Adipose tissue (tissue), 3 donors: ENCODE data around the gene BAK1. TPM values are rescaled to one million over a fixed set of nuclear protein-coding genes. Genes with fewer than 3 reads are reported as not detected.

ENCODE experiments used
- H3K27ac ChIP-seq: one replicate; pipeline ENCODE4 v1.5.1; 2013; ENCODE audit warnings: low read depth, low read length
- WGBS, 3 donors: extraction: QIAGEN DNeasy Blood & Tissue Kit; methylation state at CpG; one replicate each; pipeline ENCODE4 v1.1.7; 2013; 5-methylcytosine and 5-hydroxymethylcytosine counted together
- polyA plus RNA-seq, 3 donors: library from polyadenylated mRNA; stranded (reverse); fragments of 200-250 nt; gene quantifications; one replicate each; pipeline ENCODE4 v1.2.3, GENCODE V29; 2013
- donor health status: healthy with polysubstance abuse.
- donor health status: Bipolar disorder and iron deficiency.
- donor health status: healthy.

The BAK1 gene
- polyA plus RNA-seq, result 10 to 100 TPM; 11.5 to 12.6 (median 12.0) TPM

DNA sequence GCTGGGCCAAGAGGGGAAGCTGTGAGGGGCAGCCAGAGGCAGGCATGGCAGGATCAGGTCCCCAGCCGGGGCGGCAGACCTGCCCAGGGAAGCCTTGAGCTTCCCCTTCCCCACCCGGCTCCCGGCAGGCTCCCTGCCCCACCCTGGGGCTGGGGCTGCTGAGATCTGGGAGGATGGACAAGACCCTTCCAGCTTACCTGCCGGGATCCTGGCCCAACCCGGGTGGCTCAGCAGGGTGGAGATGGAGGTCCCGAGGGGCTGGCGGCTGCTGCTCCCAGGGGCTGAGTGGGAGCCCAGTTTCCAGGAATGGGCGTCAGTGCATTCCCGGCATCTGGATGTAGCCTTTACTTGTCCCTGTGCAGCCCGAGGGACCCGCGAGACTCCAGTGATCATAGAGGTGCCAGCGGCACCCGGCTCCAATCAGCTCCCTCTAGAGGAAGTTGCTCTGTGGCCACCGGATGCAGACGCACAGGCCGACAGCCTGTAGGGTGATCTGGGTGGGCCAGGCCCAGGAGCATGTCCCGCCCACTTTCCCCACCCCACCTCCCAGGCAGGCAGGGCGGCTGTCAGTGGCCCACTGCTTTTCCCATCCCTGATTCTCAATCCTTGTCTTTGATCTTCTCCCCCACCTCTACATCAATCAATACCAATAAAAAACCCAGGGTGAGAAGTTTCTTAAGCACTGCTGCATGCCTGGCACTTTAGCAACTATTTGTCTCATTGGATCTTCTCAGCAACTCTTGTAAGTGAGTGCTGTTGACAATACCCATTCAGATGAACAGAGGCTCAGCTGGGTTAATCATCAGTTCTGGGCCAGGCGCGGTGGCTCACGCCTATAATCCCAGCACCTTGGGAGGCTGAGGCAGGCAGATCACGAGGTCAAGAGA is at the start of gene BAK1:
Gene BAK1 (minus strand): TSS at position 449 of the 887 bp plus-strand sequence. CDS start 2,672 bp downstream, outside the sequence.
- 5 to 7% (median 6%) methylated on average over 22 to 24 of the region's 24 CpGs for WGBS, 3 donors

DNA sequence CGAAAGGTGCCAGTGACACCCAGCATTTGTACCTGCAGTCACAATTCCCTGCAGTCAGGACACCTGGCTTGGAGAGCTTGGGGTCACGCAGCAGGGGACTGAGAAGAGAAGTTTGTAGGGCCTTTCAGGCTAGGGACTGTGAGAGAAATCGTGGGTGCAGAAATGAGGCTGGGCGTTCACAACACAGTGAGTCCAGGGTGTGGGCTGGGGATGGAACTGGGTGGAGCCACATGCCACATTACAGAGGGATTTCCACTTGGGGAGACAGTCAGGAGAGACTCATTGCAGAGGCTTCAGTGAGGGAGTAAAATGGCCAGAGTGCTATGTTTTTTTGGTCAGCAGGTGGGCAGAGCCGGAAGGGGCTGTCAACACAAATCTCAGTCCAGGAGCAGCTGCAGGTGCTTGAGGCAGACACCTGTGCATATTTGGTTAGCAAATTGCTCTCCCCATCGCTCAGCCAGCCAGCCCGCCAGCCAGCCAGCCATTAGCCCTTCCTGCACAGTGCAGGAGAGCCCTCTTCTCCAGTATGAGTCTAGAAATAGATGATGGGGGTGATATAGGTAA is 48.4 kb upstream of the BAK1 start:
- no peak overlapping the region for H3K27ac ChIP-seq
- WGBS, 3 donors, result 82 to 88% (median 84%) methylated on average over 7 of the region's 7 CpGs

More for the DNA sequence above, at the start of gene BAK1:
- H3K27ac ChIP-seq, result peak within 1 kb of the TSS; percentile 71

DNA sequence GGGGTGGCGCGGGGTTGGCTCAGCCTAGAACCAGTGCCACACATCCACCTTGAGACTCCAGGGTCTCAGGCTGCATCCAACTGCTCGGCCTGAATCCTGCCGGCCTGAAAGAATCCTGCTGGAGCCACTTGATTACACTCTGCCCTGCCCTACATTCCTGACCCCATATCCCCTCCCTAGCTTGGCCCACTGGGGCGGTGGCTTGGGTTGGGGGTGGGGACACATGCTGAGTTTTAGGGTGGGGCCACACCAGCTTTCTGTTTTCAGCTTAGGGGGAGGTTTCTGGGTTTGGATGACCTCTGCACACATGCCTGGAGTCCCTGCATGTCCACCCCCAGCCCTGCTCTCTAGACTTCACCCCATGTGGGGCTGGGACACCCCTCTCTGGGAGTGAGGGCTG is 47.8 kb upstream of the BAK1 start:
- WGBS, 3 donors, result 59 to 71% (median 66%) methylated on average over 5 of the region's 5 CpGs
- H3K27ac ChIP-seq, result no peak overlapping the region

DNA sequence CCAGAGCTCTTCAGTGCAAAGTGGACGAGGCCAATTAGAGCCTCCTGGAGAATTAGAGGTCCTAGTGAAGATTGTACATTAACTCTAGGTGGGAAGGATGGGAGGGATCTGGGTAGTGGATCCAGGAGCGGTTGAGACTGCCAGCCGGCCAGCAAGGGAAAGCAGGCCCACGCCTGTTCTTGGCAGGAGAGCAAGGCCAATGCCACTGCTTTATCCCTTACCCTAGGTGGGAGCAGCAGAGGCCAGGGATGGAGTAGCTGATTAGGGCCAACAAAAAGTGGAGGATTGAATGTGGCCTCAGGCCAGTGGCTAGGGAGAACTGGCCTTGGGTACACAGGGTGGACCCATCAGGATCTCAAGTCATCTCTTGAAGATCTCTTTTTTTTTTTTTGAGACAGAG is 44.8 kb upstream of the BAK1 start:
- WGBS, 3 donors, result 79 to 86% (median 85%) methylated on average over 4 of the region's 4 CpGs
- H3K27ac ChIP-seq, result no peak overlapping the region

DNA sequence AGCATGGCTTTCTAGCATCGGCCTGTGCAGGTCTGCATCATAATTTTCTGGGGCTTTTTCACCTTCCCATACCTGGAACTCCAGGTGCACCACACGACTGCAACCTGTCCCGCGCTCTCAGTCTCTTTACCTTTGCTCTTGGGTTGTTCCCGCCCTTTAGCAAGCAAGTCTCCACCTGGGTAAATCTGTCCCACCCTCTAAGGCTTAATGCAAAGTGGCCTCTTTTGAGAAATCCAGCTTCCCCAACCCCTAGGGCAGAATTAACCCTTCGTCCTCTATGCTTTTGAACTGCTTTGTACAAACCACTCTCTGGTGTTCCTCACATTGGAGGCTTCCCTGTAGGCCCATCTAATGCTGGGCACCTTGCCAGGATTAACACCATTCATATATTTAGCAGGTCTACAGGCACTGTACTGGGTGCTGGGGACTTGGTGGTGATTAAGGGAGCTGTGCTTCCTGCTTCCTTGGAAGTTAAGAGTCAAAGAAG is 43.9 kb upstream of the BAK1 start:
- WGBS, 3 donors, result 79 to 92% (median 83%) methylated on average over 6 of the region's 6 CpGs
- H3K27ac ChIP-seq, result no peak overlapping the region

DNA sequence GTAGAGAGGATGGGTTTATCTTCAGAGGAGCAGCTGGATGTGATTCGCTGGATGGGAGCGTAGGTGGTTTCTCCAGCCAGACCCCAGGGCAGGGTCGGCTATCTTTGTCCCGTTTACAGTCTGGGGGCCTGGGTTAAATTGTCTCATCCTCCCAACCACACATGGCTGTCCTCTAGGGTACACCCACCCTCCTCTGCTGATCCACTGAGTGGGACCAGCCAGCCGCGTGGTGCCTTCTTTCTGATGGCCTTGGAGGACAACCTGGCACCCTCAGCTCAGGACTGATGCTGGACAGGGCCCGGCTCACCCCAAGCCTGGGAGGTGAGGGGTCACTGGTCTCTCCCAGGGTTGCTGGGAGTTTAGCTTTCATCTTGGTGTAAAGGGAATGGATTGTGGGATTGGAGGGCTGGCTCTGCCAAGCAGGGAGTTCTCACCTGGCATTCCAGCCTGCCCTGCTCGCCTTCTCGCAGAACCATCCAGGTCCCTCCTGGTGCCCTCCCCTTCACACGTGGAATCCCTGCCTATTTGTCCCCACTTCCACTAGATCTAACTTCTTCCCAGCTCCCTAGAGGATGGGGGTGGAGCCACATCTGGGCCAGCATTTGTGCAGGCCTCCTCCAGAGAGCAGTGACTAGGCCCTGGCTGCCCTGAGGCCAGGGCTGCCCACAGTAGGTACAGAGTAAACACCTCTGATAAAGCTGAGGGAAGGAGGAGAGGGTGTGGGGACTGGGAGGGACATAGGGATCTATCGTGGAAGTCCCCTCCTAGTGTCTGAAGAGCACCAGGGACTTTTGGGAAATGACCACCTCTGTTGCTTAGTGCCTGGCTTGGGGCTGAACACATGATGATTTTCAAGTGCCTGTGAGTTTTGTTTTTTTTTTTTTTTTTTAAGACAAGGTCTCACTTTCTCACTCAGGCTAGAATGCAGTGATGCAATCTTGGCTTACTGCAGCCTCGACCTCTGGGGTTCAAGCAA is 42.7 kb upstream of the BAK1 start:
- peak overlapping the region; percentile 3 for H3K27ac ChIP-seq

DNA sequence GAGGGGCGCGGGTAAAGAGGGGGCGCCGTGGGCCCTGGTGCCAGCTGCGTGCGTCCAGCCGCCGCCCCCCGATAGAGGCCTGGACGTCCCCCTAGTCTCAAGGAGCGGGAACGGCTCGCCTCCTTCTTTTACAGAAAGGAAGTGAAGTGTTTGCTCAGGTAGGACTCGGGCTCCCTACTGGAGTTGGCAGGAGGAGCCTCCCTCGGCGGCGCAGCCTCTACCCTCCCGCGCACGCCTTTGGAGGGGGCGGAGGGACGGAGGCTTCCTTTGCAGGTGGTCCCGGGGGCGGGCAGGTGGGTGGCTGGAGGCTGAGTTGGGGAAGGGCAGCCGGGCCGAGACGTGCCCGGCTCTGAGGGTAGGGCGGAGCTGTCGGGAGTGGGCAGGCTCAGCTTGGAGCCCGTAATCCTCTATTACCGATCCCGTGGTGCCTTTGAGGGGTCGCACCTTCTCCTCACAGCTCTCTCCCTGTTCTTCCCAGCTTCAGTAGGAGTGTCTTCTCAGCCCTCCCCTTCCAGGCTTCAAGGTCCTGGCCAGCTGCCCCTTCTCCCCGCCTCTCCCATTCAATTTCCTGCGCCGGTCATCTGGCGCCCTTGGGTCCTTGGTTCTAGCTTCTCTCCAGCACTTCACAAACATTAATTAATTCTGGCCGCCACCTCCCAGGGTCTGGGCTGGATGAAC is 41.8 kb upstream of the BAK1 start:
- 5 to 7% (median 6%) methylated on average over 38 to 39 of the region's 39 CpGs for WGBS, 3 donors
- H3K27ac ChIP-seq, result no peak overlapping the region

More for the DNA sequence above, 42.7 kb upstream of the BAK1 start:
- WGBS, 3 donors, result 53 to 67% (median 64%) methylated on average over 12 of the region's 12 CpGs

DNA sequence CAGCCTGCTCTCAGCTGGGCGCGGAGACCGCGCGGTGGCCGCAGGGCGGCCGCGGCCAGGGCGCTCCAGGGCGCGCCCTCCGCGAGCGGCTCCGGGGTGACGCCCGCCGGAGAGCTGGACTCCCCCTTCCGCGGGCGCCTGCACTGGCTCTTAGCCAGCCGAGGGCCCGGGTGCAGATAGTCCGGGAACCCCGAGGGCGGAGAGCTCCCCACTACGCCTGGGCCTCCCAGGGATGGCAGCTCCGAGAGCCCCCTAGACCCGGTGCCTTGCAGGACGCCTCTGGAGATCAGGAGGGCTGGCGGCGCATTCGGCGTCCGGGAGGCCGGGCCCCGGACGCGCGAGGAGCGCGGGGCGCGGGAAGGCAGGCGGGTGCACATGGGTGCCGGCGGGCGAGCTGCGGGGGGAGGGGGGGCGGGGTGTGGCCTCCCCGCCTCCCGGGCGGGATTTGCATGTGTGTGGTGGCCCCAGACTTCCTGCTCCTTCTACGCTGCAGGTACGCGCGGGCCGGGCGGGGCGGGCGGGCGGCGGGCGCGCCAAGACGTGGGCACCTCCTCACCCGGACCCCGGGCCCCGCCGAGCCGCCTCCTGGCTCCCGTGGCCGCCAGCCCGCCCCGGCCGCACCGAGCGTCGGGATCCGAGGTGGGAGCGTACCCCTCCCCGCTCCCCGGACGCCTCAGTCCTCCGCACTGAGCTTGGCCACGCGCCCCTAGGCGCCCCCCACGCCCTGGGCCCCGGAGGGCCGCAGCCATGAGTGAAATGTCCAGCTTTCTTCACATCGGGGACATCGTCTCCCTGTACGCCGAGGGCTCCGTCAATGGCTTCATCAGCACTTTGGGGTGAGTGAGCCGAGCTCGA is 41.0 kb upstream of the BAK1 start, which contains the start of gene ITPR3:
Gene ITPR3 (plus strand): TSS at position 467 of the 855 bp plus-strand sequence. CDS start 281 bp downstream, at position 748.
- peak within 1 kb of the TSS; percentile 68 for H3K27ac ChIP-seq
- 0 to 1% (median 1%) methylated on average over 82 to 98 of the region's 99 CpGs for WGBS, 3 donors

DNA sequence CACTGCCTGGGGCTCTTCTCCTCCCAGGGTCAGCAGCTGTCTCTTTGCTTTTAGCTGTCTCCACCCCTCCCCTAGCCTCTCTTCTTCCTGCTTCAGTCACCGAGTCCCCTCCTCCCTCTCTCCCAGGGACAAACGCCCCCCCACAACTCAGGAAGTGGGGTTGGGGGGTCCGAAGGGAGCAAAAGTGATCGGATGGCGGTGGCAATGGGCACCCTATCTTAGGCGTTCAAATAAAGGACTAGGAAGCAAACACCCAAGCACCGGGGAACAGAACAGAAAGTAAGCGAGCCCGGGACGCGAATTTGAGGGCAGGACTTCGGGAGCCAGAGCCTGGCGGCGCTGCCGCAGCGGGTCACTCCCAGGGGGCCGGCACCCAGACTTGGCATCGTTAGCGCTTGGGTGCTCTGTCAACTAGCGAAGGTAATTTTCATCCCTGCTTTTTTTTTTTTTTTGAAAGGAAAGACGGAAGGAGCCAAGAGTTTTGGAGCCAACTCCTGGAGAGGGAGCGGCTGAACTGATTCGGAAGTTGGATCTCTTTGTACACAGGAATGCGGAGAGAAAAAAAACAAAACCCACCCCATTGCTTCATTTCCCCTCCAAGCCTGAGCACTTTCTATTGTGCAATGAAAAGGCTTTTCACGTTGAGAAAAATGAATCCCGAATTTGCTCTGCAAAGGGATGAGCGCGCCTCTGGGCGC is 40.2 kb upstream of the BAK1 start:
- WGBS, 3 donors, result 0 to 1% (median 0%) methylated on average over 29 of the region's 29 CpGs
- H3K27ac ChIP-seq, result peak overlapping the region; percentile 68

DNA sequence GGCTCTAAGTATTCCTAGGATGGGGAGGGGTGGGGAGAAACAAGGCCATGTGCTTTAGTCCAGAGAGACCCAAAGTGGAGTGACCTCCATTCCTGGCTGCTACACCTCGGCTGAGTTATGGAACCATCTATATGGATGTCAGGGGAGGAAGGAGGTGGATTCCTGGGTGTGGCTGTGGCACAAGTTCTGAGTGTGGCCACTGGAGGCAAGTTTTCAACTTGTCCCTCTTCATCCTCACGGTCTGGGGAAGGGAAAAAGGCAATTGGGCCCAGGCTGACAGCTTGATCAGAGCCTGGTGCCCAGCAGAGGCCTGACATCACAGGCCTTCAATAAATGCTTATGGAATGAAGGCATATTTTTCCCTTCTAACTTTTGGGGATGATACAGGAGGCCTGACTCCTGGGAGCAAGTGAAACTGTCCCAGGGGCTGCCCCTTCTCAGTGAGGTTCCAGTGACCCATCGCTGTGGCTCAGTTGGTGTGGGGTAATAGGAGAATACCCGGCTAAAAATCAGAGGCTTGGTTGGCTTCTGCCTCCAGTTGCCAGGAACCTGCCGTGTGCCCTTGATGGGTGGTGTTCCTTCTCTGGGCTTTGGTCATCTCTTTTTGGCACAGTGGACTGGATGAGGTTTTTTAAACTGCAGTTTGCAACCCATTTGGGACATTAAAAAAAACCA is 39.2 kb upstream of the BAK1 start:
- 42 to 57% (median 44%) methylated on average over 5 of the region's 5 CpGs for WGBS, 3 donors
- H3K27ac ChIP-seq, result peak overlapping the region; percentile 17

DNA sequence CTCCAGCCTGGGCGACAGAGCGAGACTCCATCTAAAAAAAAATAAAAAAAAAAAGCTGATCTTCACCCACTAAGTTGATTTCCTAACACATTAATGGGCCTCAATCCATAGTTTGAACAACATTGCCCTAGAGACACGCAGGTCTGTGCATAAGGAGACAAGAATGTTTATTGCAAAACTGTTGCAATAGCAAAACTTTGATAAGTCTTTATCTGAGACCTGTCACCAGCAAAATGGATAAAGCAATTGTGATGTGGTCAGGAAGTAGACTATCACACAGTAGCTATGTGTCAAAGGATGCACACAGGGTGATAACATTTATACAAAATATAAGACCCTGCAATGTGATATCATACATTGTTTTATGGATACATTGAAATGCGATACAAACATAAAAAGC is 36.8 kb upstream of the BAK1 start:
- 75 to 89% methylated on average over 2 to 4 of the region's 4 CpGs; no CpG with 5 or more reads in 1 of the 3 donors for WGBS, 3 donors
- H3K27ac ChIP-seq, result no peak overlapping the region

DNA sequence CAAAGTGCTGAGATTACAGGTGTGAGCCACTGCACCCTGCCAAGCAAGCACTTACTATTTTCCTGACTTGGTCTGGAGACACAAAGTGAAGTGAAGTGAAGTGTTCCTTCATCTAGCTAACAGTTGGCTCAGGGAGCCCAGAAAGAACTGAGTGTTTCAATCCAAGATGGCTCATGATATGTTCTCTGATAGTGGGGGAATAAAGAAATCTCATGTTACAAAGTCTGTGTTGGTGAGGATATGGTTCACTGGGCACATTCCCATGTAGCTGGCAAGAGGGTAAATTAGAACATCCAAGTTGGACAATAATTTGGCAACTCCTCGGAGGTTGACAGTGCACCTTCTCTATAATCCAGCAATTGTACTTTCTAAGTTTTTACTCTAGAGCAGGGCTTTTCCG is 36.0 kb upstream of the BAK1 start:
- WGBS, 3 donors, result 81 to 89% methylated on average over 2 of the region's 2 CpGs; no CpG with 5 or more reads in 1 of the 3 donors
- H3K27ac ChIP-seq, result no peak overlapping the region

DNA sequence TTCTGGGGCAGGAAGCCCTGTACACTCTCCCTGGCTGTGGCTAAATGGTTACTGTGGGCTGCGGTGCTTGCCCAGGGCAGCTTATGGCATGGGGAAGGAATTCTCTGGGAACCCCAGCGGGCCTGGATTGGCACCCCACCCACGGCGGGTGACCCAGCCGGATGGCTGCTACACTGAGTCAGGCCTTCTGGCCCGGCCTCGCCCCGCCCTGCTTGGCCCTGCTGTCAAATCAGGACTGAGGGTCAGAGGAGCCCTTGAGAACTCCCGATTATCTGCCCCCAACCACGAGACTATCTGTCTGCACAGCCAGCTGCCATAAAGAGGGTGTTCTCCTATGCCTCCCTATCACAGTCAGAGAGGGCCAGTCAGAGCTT is 33.7 kb upstream of the BAK1 start:
- no peak overlapping the region for H3K27ac ChIP-seq
- 63 to 69% (median 64%) methylated on average over 9 to 10 of the region's 10 CpGs for WGBS, 3 donors

DNA sequence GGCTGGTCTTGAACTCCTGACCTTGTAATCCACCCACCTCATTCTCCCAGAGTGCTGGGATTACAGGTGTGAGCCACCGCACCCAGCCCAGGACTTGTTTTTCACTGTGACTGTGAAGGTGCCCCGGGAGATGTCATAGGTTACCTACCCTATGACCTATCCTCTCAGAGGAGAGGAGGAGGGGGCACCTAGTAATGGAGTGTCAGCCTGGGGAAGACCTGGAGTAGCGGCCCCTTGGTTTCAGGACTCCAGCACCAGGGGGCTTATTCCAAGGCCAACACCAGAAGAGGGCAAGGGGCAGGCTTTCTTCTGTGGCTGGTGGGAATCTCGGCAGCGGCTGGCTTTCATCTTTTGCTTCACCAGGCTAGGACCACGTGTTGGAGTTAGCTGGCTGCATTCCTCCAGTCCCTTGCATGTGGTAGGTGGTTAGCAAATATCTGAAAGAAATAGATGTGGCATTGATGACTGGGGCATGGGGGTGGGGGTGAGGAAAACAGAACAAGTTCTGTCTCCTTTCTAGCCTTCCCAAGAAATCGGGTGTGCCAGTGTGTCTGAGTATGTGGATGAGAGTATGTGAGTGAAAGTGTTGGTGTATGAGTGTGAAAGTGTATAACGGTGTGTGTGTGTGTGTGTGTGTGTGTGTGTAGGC is 33.2 kb upstream of the BAK1 start:
- 53 to 87% (median 81%) methylated on average over 8 of the region's 8 CpGs for WGBS, 3 donors
- H3K27ac ChIP-seq, result no peak overlapping the region
